GM12874 (cell line): Measurements from ENCODE around the gene CERS6.

ENCODE experiments used
- TF ChIP-seq, protein P1 (sequence below): IDR thresholded peaks from 2 replicates; pipeline ENCODE4 v1.5.1; 2011; ENCODE audit warnings: low read depth, mild to moderate bottlenecking, control low read depth, low read length, moderate library complexity; ENCODE audit not compliant: insufficient read depth

Gene CERS6

GRCh38 chr2:168752361-168752760, 296.3 kb downstream of the CERS6 start:
- TF ChIP-seq, protein P1, sequence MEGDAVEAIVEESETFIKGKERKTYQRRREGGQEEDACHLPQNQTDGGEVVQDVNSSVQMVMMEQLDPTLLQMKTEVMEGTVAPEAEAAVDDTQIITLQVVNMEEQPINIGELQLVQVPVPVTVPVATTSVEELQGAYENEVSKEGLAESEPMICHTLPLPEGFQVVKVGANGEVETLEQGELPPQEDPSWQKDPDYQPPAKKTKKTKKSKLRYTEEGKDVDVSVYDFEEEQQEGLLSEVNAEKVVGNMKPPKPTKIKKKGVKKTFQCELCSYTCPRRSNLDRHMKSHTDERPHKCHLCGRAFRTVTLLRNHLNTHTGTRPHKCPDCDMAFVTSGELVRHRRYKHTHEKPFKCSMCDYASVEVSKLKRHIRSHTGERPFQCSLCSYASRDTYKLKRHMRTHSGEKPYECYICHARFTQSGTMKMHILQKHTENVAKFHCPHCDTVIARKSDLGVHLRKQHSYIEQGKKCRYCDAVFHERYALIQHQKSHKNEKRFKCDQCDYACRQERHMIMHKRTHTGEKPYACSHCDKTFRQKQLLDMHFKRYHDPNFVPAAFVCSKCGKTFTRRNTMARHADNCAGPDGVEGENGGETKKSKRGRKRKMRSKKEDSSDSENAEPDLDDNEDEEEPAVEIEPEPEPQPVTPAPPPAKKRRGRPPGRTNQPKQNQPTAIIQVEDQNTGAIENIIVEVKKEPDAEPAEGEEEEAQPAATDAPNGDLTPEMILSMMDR, result no peak

- TF ChIP-seq, protein P1, result no peak
Measured at GRCh38 chr2:168753765-168754329, 297.8 kb downstream of the CERS6 start.

DNA sequence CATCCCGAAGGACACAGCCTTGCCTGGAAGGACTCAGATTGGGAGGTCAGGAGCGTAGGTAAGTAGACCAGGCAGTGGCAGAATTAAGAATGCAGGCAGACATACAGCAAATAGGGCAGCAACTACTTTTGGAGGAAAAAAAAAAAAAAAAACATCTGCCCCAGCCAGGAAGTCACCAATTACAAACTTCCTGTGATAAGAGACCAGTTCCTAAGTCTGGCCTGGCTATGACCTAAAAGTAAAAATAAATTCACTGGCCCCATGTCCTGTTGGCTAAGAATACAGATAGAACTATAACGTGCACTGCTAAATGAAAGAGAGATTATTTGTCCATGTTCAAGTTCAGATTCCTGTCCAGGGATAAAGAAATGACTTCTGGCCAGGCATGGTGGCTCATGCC, 301.2 kb downstream of the CERS6 start:
- TF ChIP-seq, protein P1, result no peak

- TF ChIP-seq, protein P1, result peak; percentile 53
Measured at GRCh38 chr2:168758970-168759820, 303.1 kb downstream of the CERS6 start.

GRCh38 chr2:168765401-168765800, 309.3 kb downstream of the CERS6 start:
- TF ChIP-seq, protein P1, result no peak

GRCh38 chr2:168766600-168766999, 310.5 kb downstream of the CERS6 start:
- TF ChIP-seq, protein P1, result no peak

DNA sequence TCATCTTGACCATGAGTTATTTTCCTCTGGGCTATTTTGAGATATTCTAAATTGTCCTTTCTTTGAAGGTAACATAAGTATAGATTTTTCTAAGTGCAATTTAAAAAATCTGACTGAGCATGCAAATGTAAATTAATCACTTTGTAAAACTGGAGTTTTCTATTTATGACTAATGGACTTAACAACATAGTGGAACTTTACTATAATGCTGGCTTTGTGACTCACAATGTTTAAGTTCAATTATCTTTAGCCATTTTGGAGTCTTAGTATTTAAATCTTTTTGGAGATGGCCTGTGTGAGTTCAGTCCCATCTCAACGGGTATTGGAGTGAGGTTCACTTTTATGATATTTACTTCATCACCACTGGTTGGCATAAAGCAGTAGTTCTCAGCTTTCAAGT, 311.2 kb downstream of the CERS6 start:
- TF ChIP-seq, protein P1, result no peak
